H1 (cell line): Measurements from ENCODE around the gene PPARA. TPM values are rescaled to one million over a fixed set of nuclear protein-coding genes. Genes with fewer than 3 reads are reported as not detected.

Experiments used
- CHD7 ChIP-seq: fragments of 300-600 bp; sonication (generic); IDR thresholded peaks from 2 replicates; pipeline ENCODE4 v1.7.1; 2012; ENCODE audit warnings: low read length, moderate library complexity, mild to moderate bottlenecking, inconsistent platforms; ENCODE audit not compliant: insufficient replicate concordance
- polyA plus RNA-seq, 7 experiments: library from polyadenylated mRNA; depleted of rRNA in 3 of 7; stranded (reverse) in 5 of 7; unstranded in 2 of 7; fragments of >200 nt in 5 of 7; fragments of 200-250 nt in 2 of 7; gene quantifications; 1 replicate in 5 of 7; 2 replicates in 1 of 7; 4 replicates in 1 of 7; pipeline versions ENCODE4 v1.2.1 to v1.2.3, GENCODE V29; 2011 to 2013; ENCODE audit warnings: missing spikeins in 2 of 7, mixed read lengths in 2 of 7
- total RNA-seq: library from RNA; stranded (reverse); fragmentation: NEBNext Ultra II Directional; extraction: Animal tissue kit (Norgen Biotek cat#: 25700); gene quantifications from 2 replicates; pipeline ENCODE4 v1.2.1, GENCODE V29; 2021

The PPARA gene
- total and polyA plus RNA-seq, 2 of the 8 experiments (the other 6 are each of a cell fraction or from before 2014, with no cell fraction given): 3.1 to 8.2 TPM

GRCh38 chr22:46115755-46116490 lies 34.4 kb upstream of the PPARA start (continued):
- TF ChIP-seq CHD7: no peak
